NB4 (cell line): Measurements from ENCODE around the gene ORC4.

Experiments used
- MYC ChIP-seq: IDR thresholded peaks from 2 replicates; pipeline ENCODE4 v1.6.1; 2011; ENCODE audit warnings: low read depth, low read length
- POLR2A ChIP-seq: IDR thresholded peaks from 2 replicates; pipeline ENCODE4 v1.6.1; 2011; ENCODE audit warnings: mild to moderate bottlenecking; ENCODE audit not compliant: insufficient read length; ENCODE audit errors: extremely low read depth
- TF ChIP-seq, protein P1 (sequence below): IDR thresholded peaks from one replicate; pipeline ENCODE4 v1.5.1; 2012; ENCODE audit warnings: low read depth, low read length

- no peak for TF ChIP-seq POLR2A
- TF ChIP-seq, protein P1, sequence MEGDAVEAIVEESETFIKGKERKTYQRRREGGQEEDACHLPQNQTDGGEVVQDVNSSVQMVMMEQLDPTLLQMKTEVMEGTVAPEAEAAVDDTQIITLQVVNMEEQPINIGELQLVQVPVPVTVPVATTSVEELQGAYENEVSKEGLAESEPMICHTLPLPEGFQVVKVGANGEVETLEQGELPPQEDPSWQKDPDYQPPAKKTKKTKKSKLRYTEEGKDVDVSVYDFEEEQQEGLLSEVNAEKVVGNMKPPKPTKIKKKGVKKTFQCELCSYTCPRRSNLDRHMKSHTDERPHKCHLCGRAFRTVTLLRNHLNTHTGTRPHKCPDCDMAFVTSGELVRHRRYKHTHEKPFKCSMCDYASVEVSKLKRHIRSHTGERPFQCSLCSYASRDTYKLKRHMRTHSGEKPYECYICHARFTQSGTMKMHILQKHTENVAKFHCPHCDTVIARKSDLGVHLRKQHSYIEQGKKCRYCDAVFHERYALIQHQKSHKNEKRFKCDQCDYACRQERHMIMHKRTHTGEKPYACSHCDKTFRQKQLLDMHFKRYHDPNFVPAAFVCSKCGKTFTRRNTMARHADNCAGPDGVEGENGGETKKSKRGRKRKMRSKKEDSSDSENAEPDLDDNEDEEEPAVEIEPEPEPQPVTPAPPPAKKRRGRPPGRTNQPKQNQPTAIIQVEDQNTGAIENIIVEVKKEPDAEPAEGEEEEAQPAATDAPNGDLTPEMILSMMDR = no peak
- no peak for TF ChIP-seq MYC
Measured at GRCh38 chr2:148022351-148022750, 1.8 kb upstream of the ORC4 start.
